ENCODE measurements around the gene KIF26B. TPM values are rescaled to one million over a fixed set of nuclear protein-coding genes. Genes with fewer than 3 reads are reported as not detected.

Gene KIF26B
- total and polyA plus RNA-seq, 10 of the 15 experiments (the other 5 are each of a cell fraction or from before 2014, with no cell fraction given), result 0.35 to 11.6 (median 2.2) TPM

DNA sequence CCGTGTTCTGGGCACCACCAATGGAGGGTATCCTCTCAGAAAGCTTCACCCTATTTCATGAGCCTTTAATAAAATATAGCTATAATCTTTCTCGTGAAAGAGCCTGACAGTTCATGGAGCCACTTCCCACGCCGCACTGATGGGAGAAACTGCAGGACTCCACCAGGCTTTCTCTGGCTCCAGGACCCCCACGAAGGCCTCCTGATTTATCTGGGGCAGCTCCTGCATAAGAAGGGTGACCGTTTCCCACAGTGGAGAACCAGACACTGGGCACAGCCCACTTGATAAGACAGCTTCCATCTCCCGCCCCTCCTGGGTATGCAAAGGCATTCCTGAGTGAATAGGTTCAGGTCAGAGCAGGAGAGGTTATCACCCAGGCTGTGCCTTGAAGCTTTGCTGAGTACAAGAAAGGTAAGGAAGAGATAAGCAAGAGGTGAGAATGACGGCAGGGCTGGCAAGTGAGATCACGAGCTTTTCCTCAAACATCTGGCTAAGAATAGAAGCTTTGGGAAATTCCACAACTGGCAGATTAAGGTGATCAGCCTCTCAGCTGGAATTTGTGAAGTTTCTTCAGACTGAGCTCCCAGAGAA lies 499.8 kb downstream of the KIF26B start:
- in situ Hi-C loops (cut with MboI) (no loop called here), intact Hi-C loops (cut with micrococcal nuclease; ENCODE audit: unreplicated experiment) (no loop called here)
- Histone ChIP-seq H3K27me3 (replicated peaks in 1 of 2; ENCODE audit: control insufficient read depth in 2 of 2, insufficient read depth in 2 of 2, low read length in 1 of 2) (no peaks in the 10 kb centered on the region), H3K9me3 (replicated peaks; ENCODE audit: control insufficient read depth, insufficient read depth, low read length) (no peaks in the 10 kb centered on the region; the same call in 1 of the 3 replicates), H2AFZ (ENCODE audit: control insufficient read depth, low read depth, low read length) (no peak overlapping the region), H4K20me1 (ENCODE audit: control insufficient read depth, insufficient read depth) (no peaks in the 10 kb centered on the region), H3K36me3 (ENCODE audit: control insufficient read depth in 2 of 2, insufficient read depth in 2 of 2, low read length in 1 of 2) (no peaks in the 10 kb centered on the region), H3K4me1 (ENCODE audit: control insufficient read depth, insufficient read depth, low read length) (no peaks in the 10 kb centered on the region; the same call in none of the 2 replicates), H3K79me2 (ENCODE audit: control insufficient read depth, insufficient read depth, low read length) (peaks cover 3% of the 10 kb centered on the region; the same call in 1 of the 2 replicates), H3K4me2 (ENCODE audit: control insufficient read depth, insufficient read depth) (no peak overlapping the region), H3K9ac (ENCODE audit: control insufficient read depth, insufficient read depth, low read length) (no peak overlapping the region), H3K27ac (ENCODE audit: control insufficient read depth, insufficient read depth) (no peak overlapping the region), H3K4me3 (no peak overlapping the region)
- FAIRE-seq (no peak), DNase-seq (ENCODE audit: low read depth, low spot score) (no peak), ATAC-seq (no peak)
- ChIA-PET RAD21 (ENCODE audit: unreplicated experiment) (no interaction called here), CTCF (interaction anchor here (1.8 kb wide), 1 partner anchor 10 kb away, joined by 5 read pairs; no protein-coding TSS in a partner anchor), SMC1A (ENCODE audit: uncharacterized antibody, unreplicated experiment) (interaction anchor here (1.5 to 2.1 kb wide), 2 partner anchors 10 to 25 kb away, joined by 3 to 13 read pairs; no protein-coding TSS in a partner anchor), POLR2A (interaction anchor here (0.6 to 1.2 kb wide), 2 partner anchors 9 to 14 kb away, joined by 4 read pairs; no protein-coding TSS in a partner anchor)
- TF ChIP-seq STAT1 (conservative IDR thresholded peaks at IDR 0.05) (no peak), NFYB (IDR thresholded peaks at IDR 0.05; ENCODE audit: insufficient read depth, low read depth, low read length) (no peak), DPF2 (IDR thresholded peaks at IDR 0.05) (no peak), BCL11A (IDR thresholded peaks at IDR 0.05; ENCODE audit: low read depth, low read length) (no peak)
- 55% methylated on average over 9 of the region's 9 CpGs for WGBS (ENCODE audit: insufficient coverage, insufficient replicate concordance, low lambda C conversion rate, missing lambda C conversion rate)
- no TSS peak for BruUV-seq (replicated peaks)

DNA sequence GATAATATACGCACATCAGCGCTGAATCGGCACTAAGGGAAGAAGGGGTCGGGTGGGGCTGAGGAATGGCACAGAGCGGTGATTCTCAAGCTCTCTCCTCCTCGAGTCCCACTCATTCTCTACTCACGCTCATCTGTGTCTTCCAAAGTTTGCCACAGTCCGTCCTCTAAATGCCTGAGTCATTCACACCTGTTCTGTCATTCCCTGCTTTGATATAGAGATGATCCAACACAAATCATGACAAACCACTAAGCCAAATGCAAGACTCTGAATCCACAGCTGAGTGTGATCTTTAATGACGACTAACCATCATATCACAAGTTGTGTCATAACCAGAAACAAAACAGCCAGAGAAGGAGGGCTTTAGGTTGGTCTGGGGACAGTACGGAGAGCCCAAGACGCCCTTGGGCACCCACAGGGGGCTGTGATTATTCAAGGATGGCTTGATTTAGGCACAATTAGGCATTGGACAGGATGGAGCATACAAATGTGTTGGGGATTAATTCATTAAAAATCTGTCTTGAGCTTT lies 501.5 kb downstream of the KIF26B start:
- no peak for FAIRE-seq
- H4K20me1 ChIP-seq (ENCODE audit: control insufficient read depth, insufficient read depth), result no peaks in the 10 kb centered on the region

More for the DNA sequence above, 501.5 kb downstream of the KIF26B start:
- H3K27me3 ChIP-seq (replicated peaks in 1 of 2; ENCODE audit: control insufficient read depth in 2 of 2, insufficient read depth in 2 of 2, low read length in 1 of 2), result no peaks in the 10 kb centered on the region
- ChIA-PET CTCF (no interaction called here), SMC1A (ENCODE audit: uncharacterized antibody, unreplicated experiment) (interaction anchor here (1.2 kb wide), 2 partner anchors 10 to 58 kb away, joined by 3 to 5 read pairs; no protein-coding TSS in a partner anchor), RAD21 (ENCODE audit: unreplicated experiment) (no interaction called here), POLR2A (interaction anchor here (0.7 kb wide), 1 partner anchor 36 kb away, joined by 3 read pairs; no protein-coding TSS in a partner anchor)
- H3K27ac ChIP-seq (ENCODE audit: control insufficient read depth, insufficient read depth), result no peak overlapping the region
- H3K36me3 ChIP-seq (ENCODE audit: control insufficient read depth in 2 of 2, insufficient read depth in 2 of 2, low read length in 1 of 2), result no peaks in the 10 kb centered on the region
- in situ Hi-C loops (cut with MboI), result no loop called here
- BruUV-seq (replicated peaks), result no TSS peak
- no peak overlapping the region for H3K4me3 ChIP-seq
- intact Hi-C loops (cut with micrococcal nuclease; ENCODE audit: unreplicated experiment), result no loop called here
- ATAC-seq (peak; percentile 67), DNase-seq (ENCODE audit: low read depth, low spot score) (no peak)
- no peak overlapping the region for H2AFZ ChIP-seq (ENCODE audit: control insufficient read depth, low read depth, low read length)
- no peak overlapping the region for H3K4me2 ChIP-seq (ENCODE audit: control insufficient read depth, insufficient read depth)
- H3K79me2 ChIP-seq (ENCODE audit: control insufficient read depth, insufficient read depth, low read length), result no peaks in the 10 kb centered on the region; the same call in 1 of the 2 replicates
- H3K4me1 ChIP-seq (ENCODE audit: control insufficient read depth, insufficient read depth, low read length), result no peaks in the 10 kb centered on the region
- TF ChIP-seq JUNB (IDR thresholded peaks at IDR 0.05) (peak; percentile 41; the same call in 1 of the 2 replicates), CHD1 (IDR thresholded peaks at IDR 0.05; ENCODE audit: low read depth, low read length) (no peak)
- no peak overlapping the region for H3K9ac ChIP-seq (ENCODE audit: control insufficient read depth, insufficient read depth, low read length)
- WGBS (ENCODE audit: insufficient coverage, insufficient replicate concordance, low lambda C conversion rate, missing lambda C conversion rate), result 64% methylated on average over 11 of the region's 11 CpGs
- H3K9me3 ChIP-seq (replicated peaks; ENCODE audit: control insufficient read depth, insufficient read depth, low read length), result no peaks in the 10 kb centered on the region; the same call in 1 of the 3 replicates
